ENCODE data around the gene ASB4.
A peak's percentile ranks its signal among the peaks of the same experiment; 100 is the strongest.

ASB4 gene

DNA sequence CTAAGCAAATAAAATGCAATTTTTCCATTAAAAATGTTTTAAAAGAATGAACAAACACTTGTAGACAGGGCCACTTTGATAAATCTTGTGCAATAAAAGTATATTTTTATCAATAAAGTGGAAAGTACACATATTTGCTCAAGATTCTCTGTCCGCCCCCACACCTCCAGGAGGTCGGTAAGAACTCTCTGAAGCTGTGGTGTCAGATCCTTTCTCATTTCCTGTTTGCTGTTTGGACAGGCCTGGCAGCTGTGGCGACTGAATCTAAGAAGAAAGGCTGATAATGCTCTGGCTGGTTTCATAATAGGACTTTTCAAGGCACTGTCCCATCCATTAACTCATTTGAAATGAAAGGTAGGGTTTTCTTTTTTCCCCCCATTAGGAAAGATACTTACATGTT is 15.3 kb upstream of the ASB4 start:
- peak; percentile 26 for DNase-seq (ENCODE audit: low read depth)
- in situ Hi-C loops (cut with HindIII; ENCODE audit: low sequenced_read_pairs), result no loop called here
- H3K4me3 ChIP-seq (ENCODE audit: low read depth, low read length), result no peak overlapping the region
- TF ChIP-seq, protein P1, sequence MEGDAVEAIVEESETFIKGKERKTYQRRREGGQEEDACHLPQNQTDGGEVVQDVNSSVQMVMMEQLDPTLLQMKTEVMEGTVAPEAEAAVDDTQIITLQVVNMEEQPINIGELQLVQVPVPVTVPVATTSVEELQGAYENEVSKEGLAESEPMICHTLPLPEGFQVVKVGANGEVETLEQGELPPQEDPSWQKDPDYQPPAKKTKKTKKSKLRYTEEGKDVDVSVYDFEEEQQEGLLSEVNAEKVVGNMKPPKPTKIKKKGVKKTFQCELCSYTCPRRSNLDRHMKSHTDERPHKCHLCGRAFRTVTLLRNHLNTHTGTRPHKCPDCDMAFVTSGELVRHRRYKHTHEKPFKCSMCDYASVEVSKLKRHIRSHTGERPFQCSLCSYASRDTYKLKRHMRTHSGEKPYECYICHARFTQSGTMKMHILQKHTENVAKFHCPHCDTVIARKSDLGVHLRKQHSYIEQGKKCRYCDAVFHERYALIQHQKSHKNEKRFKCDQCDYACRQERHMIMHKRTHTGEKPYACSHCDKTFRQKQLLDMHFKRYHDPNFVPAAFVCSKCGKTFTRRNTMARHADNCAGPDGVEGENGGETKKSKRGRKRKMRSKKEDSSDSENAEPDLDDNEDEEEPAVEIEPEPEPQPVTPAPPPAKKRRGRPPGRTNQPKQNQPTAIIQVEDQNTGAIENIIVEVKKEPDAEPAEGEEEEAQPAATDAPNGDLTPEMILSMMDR (IDR thresholded peaks at IDR 0.05; ENCODE audit: low read depth, low read length, missing control alignments), result no peak

DNA sequence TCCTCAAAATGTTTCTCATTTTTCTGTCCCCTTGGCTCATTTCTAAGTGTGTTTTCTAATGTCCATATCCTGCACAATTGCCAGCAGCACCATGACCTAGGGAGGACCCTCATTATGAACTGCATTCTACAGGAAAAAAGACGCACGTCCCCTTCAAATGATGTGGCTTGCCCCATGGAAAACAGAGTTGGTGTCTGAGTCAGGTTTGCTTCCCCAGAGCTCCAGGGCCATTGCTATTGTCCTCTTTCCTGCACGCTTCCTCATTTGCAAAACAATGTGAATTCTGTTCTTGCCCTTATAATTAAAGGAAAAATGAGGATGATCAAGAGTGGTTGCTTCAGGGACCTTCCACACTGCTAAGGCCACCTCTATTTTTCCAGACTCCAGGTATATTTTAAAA is 14.7 kb upstream of the ASB4 start:
- no peak for DNase-seq (ENCODE audit: low read depth)
- in situ Hi-C loops (cut with HindIII; ENCODE audit: low sequenced_read_pairs), result no loop called here
- TF ChIP-seq, protein P1 (IDR thresholded peaks at IDR 0.05; ENCODE audit: low read depth, low read length, missing control alignments), result no peak
- H3K4me3 ChIP-seq (ENCODE audit: low read depth, low read length), result no peak overlapping the region

DNA sequence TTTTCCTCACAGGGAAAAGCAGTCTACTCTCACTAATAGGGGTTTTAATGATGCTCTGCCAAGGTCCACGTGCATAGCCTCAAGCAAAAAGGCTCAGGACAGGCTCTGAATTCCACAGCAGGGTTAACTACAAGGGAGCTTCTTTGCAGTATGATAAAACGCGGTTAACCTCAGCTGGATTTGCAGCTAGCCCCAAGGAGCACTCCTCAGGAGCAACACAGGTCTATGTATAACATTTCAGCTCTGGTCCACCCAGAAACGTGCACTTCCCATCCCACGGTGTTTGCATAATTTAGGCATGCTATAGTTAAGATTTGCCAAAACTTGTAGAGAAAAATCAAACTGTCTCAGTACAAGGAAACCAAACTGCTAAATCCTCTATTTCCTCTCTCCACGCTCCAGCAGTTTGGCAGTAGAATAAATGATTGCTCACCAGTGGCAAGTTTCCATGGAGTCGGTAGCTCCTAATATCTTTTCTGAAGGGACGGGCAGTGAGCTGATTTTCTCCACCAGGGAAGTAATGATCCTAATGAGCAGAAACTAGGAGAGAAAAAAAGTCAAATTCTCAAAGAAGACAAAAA is 13.1 kb upstream of the ASB4 start:
- peak; percentile 60 for DNase-seq (ENCODE audit: low read depth)
- H3K4me3 ChIP-seq (ENCODE audit: low read depth, low read length), result no peak overlapping the region
- in situ Hi-C loops (cut with HindIII; ENCODE audit: low sequenced_read_pairs), result no loop called here
- TF ChIP-seq, protein P1 (IDR thresholded peaks at IDR 0.05; ENCODE audit: low read depth, low read length, missing control alignments), result no peak

DNA sequence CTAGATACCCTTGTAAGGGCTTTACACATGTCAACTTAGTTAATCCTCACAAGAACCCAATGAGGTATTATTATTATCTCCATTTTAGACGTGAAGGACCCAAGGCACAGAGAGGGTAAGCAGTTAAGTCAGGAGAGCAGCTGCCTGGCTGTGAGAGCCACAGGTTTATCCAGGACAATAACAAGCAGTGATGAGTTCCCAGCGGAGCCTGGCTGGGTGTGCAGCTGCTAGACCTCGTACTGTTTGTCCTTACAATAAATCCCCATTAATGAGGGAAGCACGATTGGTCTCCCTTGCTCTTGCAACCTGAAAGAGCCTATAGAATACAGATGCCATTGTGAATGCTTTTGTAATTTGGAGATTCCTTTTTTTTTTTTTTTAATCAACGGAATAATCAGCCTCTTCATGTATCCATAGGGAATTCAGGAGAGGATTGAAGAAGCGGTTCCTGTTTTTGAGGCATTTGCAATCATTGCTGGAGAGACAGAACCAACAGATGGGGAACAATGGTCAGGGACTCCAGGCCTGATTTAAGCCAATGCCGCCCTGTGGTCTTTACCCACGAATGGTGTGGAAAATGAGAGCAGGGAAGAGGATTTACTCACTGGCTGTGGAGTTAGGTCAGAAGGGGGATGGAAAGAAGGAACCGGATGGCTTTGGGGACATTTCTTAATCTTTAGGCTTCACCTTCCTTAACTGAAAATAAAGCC is 12.3 kb upstream of the ASB4 start:
- TF ChIP-seq, protein P1 (IDR thresholded peaks at IDR 0.05; ENCODE audit: low read depth, low read length, missing control alignments), result no peak
- in situ Hi-C loops (cut with HindIII; ENCODE audit: low sequenced_read_pairs), result no loop called here
- H3K4me3 ChIP-seq (ENCODE audit: low read depth, low read length), result no peak overlapping the region
- DNase-seq (ENCODE audit: low read depth), result no peak

DNA sequence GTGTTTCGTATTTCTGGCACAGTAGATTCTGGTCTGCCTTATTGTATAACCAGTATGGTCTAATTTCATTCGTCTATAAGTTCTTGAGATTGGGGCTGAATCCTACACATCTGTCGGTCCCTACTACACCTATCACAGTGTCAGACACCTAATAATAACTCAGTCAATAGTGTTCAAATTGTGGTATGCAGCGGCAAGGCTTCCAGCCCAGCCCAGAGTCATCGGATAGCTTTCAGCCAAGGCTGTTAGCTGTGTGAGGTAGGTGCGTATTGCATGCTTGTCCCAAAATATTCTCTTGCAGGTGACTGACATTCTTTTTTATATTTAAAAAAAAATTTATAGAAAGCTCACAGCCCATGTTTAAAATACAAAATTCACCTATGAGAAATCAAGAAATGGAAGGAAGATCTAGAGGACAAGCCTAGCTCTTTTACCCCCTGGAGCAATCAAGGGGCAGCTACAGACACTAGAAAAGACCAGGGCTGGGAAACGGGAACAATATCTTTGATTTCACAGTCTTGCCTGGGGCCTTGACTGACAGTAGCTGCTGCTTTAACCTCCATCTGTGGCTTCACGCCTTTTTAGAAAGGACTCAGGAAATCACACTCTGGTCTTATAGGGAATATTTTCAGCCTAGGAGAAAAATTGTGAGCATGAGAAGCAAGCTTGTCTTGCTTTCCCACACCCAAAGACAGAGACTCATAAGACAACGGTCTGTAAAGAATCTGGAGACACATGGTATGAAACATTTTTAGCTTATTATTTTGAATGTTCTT is 9.5 kb upstream of the ASB4 start:
- DNase-seq (ENCODE audit: low read depth), result peak; percentile 31
- TF ChIP-seq, protein P1 (IDR thresholded peaks at IDR 0.05; ENCODE audit: low read depth, low read length, missing control alignments), result no peak
- H3K4me3 ChIP-seq (ENCODE audit: low read depth, low read length), result no peak overlapping the region
- in situ Hi-C loops (cut with HindIII; ENCODE audit: low sequenced_read_pairs), result loop anchor here (25.0 kb wide), 1 partner anchor 1039 kb away; no protein-coding TSS in a partner anchor

DNA sequence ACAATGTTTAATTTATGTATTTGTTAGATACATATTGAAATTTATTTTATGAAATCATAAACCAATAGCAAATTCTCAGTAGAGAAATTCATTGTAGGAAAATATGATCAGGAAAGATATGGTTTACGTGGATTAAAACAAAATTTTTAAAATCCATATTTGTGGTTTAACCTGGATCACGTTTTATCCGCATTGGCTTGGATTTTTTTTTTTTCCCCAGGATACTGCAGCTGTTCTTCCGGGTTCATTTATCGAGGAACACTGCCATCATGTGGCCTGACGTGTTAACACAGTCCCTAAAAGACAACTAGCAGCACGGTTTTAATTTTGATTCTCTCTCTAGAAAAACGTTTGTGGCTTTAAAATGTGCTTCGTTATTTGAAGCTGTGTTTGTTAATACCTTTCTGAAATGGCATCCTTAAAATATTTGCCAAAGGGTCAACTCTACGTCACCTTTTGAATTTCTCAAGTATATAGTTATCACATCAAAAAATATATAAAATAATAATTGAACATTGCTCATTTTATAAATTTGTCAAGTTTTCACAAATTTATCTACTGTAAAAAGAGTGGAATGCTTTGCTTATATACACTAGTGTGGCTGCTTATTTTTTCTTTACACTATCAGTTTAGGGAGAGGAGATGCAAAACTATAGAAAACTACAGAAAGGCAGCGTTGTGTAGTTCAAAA is 8.7 kb upstream of the ASB4 start:
- TF ChIP-seq, protein P1 (IDR thresholded peaks at IDR 0.05; ENCODE audit: low read depth, low read length, missing control alignments), result peak; percentile 71
- DNase-seq (ENCODE audit: low read depth), result peak; percentile 72
- H3K4me3 ChIP-seq (ENCODE audit: low read depth, low read length), result no peak overlapping the region
- in situ Hi-C loops (cut with HindIII; ENCODE audit: low sequenced_read_pairs), result loop anchor here (25.0 kb wide), 1 partner anchor 1040 kb away; no protein-coding TSS in a partner anchor

Data from astrocyte of the cerebellum (primary cell).